Smooth muscle cell (in vitro differentiated cells): ENCODE results near the gene GMPR2. TPM values are rescaled to one million over a fixed set of nuclear protein-coding genes. Genes with fewer than 3 reads are reported as not detected.

Experiments used
- DNase-seq: peaks from one replicate; lab custom pipeline; 2025; ENCODE audit not compliant: unreplicated experiment; lab: John Stamatoyannopoulos, UW
- H2AFZ ChIP-seq: fragments of 200-600 bp; sonication (generic); 2 replicates; pipeline ENCODE4 v1.6.0; 2016; ENCODE audit warnings: antibody characterized with exemption, low read depth, mild to moderate bottlenecking
- H3F3A ChIP-seq: fragments of 200-600 bp; sonication (generic); 2 replicates; pipeline ENCODE4 v1.6.0; 2017; ENCODE audit warnings: antibody characterized with exemption, low read depth
- H3K27ac ChIP-seq: fragments of 200-600 bp; sonication (generic); 2 replicates; pipeline ENCODE4 v1.5.1; 2016; ENCODE audit warnings: low read depth, mild to moderate bottlenecking
- H3K27me3 ChIP-seq: fragments of 200-600 bp; sonication (generic); 2 replicates; pipeline ENCODE4 v1.6.1; 2016; ENCODE audit warnings: low read depth, mild to moderate bottlenecking
- H3K36me3 ChIP-seq: fragments of 200-600 bp; sonication (generic); 2 replicates; pipeline ENCODE4 v1.5.1; 2016; ENCODE audit warnings: low read depth
- H3K4me1 ChIP-seq: fragments of 200-600 bp; sonication (generic); 2 replicates; pipeline ENCODE4 v1.5.1; 2016; ENCODE audit warnings: low read depth
- H3K4me2 ChIP-seq: fragments of 200-600 bp; sonication (generic); 2 replicates; pipeline ENCODE4 v1.6.0; 2016; ENCODE audit warnings: mild to moderate bottlenecking
- H3K4me3 ChIP-seq: fragments of 200-600 bp; sonication (generic); 2 replicates; pipeline ENCODE4 v1.5.1; 2016; ENCODE audit warnings: mild to moderate bottlenecking
- H3K79me2 ChIP-seq: fragments of 200-600 bp; sonication (generic); 2 replicates; pipeline ENCODE4 v1.6.0; 2016; ENCODE audit warnings: low read depth, mild to moderate bottlenecking
- H3K9ac ChIP-seq: fragments of 200-600 bp; sonication (generic); 2 replicates; pipeline ENCODE4 v1.6.0; 2016; ENCODE audit warnings: low read depth
- H3K9me3 ChIP-seq: fragments of 200-600 bp; sonication (generic); replicated peaks from 2 replicates; pipeline ENCODE4 v1.5.1; 2016; ENCODE audit warnings: low read depth
- H4K20me1 ChIP-seq: fragments of 200-600 bp; sonication (generic); 2 replicates; pipeline ENCODE4 v1.6.0; 2016; ENCODE audit warnings: low read depth
- WGBS: methylation state at CpG from one replicate; pipeline ENCODE4 v1.1.7; 2016; ENCODE audit warnings: low lambda C conversion rate; 5-methylcytosine and 5-hydroxymethylcytosine counted together
- polyA plus RNA-seq: library from polyadenylated mRNA; unstranded; fragments of >200 nt; fragmentation: Nextera tagmentation; extraction: Ambion mirVana; gene quantifications from 2 replicates; pipeline ENCODE4 v1.2.1, GENCODE V29; 2016
- total RNA-seq: library from RNA; depleted of rRNA; stranded (reverse); fragments of >200 nt; gene quantifications from 2 replicates; pipeline ENCODE4 v1.2.3, GENCODE V29; 2014
- TF ChIP-seq, protein P1 (sequence below): fragments of 200-600 bp; sonication (generic); IDR thresholded peaks from 2 replicates; pipeline ENCODE4 v1.5.1; 2017; ENCODE audit warnings: borderline replicate concordance, mild to moderate bottlenecking, antibody characterized with exemption; ENCODE audit not compliant: insufficient read depth, poor library complexity, severe bottlenecking

Gene GMPR2
- total and polyA plus RNA-seq, 2 experiments from 2014 or later, result 43.4 to 65.0 TPM

DNA sequence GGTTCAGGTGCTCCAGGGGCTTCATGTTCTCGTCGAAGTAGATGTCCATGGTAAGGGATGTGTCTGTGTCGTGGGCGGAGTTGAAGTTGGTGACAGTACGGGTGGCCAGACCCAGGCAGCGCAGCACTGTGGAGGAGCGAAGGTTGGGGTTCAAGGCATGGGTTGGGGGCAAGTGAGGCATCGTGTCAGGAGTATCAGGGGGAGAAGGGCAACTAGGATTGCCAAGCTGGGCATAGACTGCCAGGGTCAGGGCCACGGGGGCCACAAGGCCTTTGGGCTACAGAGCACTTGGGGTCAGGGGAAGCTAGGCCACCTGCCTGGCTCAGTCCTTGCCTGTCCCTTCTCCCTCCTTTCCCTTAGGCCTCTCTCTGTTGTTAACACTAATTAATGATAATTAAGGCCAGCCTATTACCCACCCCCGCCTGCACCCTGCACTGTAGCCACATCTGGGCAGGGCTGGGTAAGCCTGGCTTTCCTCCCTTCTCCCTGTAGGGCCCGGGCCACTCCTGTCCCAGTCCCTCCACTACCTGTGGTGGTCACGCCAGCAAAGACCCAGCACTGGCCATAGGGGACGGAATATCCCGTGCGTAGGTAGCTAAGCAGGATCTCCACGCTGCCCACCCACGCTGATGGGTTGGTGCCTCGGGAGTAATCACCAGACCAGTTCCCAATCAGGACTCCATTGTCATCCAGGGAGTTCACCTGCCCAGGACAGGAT is 26.0 kb downstream of the GMPR2 start:
- TF ChIP-seq, protein P1, sequence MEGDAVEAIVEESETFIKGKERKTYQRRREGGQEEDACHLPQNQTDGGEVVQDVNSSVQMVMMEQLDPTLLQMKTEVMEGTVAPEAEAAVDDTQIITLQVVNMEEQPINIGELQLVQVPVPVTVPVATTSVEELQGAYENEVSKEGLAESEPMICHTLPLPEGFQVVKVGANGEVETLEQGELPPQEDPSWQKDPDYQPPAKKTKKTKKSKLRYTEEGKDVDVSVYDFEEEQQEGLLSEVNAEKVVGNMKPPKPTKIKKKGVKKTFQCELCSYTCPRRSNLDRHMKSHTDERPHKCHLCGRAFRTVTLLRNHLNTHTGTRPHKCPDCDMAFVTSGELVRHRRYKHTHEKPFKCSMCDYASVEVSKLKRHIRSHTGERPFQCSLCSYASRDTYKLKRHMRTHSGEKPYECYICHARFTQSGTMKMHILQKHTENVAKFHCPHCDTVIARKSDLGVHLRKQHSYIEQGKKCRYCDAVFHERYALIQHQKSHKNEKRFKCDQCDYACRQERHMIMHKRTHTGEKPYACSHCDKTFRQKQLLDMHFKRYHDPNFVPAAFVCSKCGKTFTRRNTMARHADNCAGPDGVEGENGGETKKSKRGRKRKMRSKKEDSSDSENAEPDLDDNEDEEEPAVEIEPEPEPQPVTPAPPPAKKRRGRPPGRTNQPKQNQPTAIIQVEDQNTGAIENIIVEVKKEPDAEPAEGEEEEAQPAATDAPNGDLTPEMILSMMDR, result no peak
- 95% methylated on average over 18 of the region's 18 CpGs for WGBS

DNA sequence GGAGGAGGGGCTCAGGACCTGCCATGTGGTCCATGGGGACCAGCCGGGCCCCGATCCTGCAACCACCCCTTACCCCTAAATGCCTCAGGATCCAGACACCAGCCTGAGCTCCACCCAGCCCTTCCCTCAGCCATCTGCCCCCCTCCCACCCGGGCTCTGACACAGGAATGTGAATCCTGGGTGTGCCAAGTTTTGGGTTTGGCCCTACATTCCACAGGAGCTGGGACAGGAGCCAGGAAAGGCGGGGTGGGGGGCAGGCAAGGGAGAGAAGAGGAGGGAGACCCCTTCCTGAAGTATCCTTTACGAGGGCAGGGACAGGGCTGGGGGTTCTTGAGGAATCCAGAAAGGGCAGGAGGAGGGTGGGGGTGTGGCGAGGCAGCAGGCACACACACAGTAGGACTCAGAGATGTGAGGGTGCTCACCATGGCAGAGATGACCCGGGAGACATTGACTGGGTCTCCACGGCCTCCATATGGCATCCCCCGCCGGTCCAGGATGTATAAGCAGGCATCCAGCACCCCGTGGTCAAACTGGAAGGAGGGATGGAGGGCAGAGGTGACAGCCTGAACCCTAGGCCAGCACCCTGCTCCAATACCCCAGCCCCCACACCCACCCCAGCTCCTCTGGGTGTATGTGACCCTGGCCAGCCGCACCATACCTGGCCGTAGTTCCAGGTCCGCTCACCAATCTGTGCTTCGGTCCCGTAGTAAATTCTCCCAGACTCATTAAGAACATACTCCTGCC is 26.7 kb downstream of the GMPR2 start:
- H3K9ac ChIP-seq, result no peak overlapping the region
- WGBS, result 85% methylated on average over 16 of the region's 16 CpGs
- H3K27ac ChIP-seq, result no peak overlapping the region
- no peaks in the 10 kb centered on the region for H3K9me3 ChIP-seq
- no peaks in the 10 kb centered on the region for H3K79me2 ChIP-seq
- no peak for DNase-seq
- no peak overlapping the region for H3K4me2 ChIP-seq
- no peaks in the 10 kb centered on the region for H3F3A ChIP-seq
- no peaks in the 10 kb centered on the region for H4K20me1 ChIP-seq
- no peak overlapping the region for H3K4me3 ChIP-seq
- TF ChIP-seq, protein P1, result no peak
- H3K27me3 ChIP-seq, result no peaks in the 10 kb centered on the region
- no peaks in the 10 kb centered on the region for H3K4me1 ChIP-seq
- H2AFZ ChIP-seq, result no peak overlapping the region
- no peaks in the 10 kb centered on the region for H3K36me3 ChIP-seq

More for the DNA sequence above, 26.0 kb downstream of the GMPR2 start:
- Histone ChIP-seq H4K20me1 (no peaks in the 10 kb centered on the region), H3K4me2 (no peak overlapping the region), H3K9ac (no peak overlapping the region), H3K4me1 (no peaks in the 10 kb centered on the region), H3K9me3 (no peaks in the 10 kb centered on the region), H3K27me3 (no peaks in the 10 kb centered on the region), H3F3A (no peaks in the 10 kb centered on the region), H3K36me3 (no peaks in the 10 kb centered on the region), H3K27ac (no peak overlapping the region), H3K4me3 (no peak overlapping the region), H3K79me2 (no peaks in the 10 kb centered on the region), H2AFZ (no peak overlapping the region)
- no peak for DNase-seq

DNA sequence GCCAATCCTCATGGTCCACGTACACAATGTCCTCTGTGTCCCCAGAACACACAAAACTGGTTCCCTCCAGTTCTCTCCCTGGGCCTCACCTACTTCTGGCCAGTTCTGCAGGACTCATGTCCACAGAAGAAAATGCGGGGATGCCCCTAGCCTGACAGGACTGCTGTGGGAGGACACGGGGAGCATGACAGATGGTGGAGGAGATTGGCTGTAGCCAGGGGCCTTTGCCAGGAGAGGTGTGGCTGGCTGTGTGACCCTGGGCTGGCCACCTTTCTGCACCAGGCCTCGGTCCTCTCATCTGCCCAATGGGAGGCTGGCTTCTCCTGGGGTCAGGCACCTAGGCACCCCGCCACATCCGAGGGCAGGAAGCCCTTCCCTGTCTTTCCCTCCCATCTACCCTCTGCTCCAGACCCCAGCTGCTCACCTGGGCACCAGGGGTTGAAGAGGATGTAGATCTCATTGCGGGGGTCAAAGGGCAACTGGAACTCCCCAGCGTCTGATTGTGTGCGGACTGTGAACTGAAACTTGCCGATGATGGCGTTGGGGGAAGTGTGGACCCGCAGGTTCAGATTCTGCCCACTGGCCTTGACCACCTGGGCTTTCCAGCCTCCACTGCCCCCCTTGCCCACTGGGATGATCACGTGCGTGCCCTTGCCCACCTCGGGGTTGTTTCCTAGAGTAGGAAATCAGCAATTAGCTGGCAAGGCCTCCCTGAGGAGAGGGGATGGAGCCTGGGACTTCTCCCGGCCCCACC is 27.5 kb downstream of the GMPR2 start:
- H2AFZ ChIP-seq, result no peak overlapping the region
- TF ChIP-seq, protein P1, result no peak
- DNase-seq, result no peak
- no peaks in the 10 kb centered on the region for H3K27me3 ChIP-seq
- no peak overlapping the region for H3K9ac ChIP-seq
- H3K36me3 ChIP-seq, result no peaks in the 10 kb centered on the region
- H3K4me1 ChIP-seq, result no peaks in the 10 kb centered on the region
- H3F3A ChIP-seq, result no peaks in the 10 kb centered on the region
- no peak overlapping the region for H3K27ac ChIP-seq
- no peak overlapping the region for H3K4me2 ChIP-seq
- no peak overlapping the region for H3K4me3 ChIP-seq
- no peaks in the 10 kb centered on the region for H3K79me2 ChIP-seq
- WGBS, result 90% methylated on average over 16 of the region's 16 CpGs
- H3K9me3 ChIP-seq, result no peaks in the 10 kb centered on the region
- H4K20me1 ChIP-seq, result no peaks in the 10 kb centered on the region
